Small intestine (tissue), 7 donors: Measurements from ENCODE around the gene LYSMD2. TPM values are rescaled to one million over a fixed set of nuclear protein-coding genes. Genes with fewer than 3 reads are reported as not detected.

Experiments used
- DNase-seq, 2 donors: peaks; one replicate each; pipeline versions ENCODE4 v3.0.0 to v3.0.0-alpha.2; 2013
- FAIRE-seq: peaks from 2 replicates; lab custom pipeline; 2012; peaks lifted over from hg19 to GRCh38; lab: Jason Lieb, UNC
- H3K27ac ChIP-seq, 3 donors: one replicate each; pipeline ENCODE4 v1.5.1; 2013; ENCODE audit warnings: low read length in 2 of 3, mild to moderate bottlenecking in 2 of 3, control low read depth in 1 of 3, inconsistent platforms in 1 of 3, low read depth in 1 of 3, moderate library complexity in 1 of 3
- H3K27me3 ChIP-seq, 3 donors: one replicate each; pipeline ENCODE4 v1.6.1; 2013; ENCODE audit warnings: low read length in 3 of 3, inconsistent platforms in 1 of 3; ENCODE audit not compliant: control insufficient read depth in 3 of 3, insufficient read depth in 3 of 3
- H3K36me3 ChIP-seq, 3 donors: one replicate each; pipeline ENCODE4 v1.6.1; 2013; ENCODE audit warnings: low read length in 3 of 3, inconsistent platforms in 1 of 3, low read depth in 1 of 3, mild to moderate bottlenecking in 1 of 3, moderate library complexity in 1 of 3; ENCODE audit not compliant: control insufficient read depth in 3 of 3, insufficient read depth in 2 of 3
- H3K4me1 ChIP-seq, 3 donors: one replicate each; pipeline ENCODE4 v1.6.1; 2013; ENCODE audit warnings: low read length in 2 of 3, inconsistent platforms in 1 of 3, low read depth in 1 of 3, mild to moderate bottlenecking in 1 of 3, moderate library complexity in 1 of 3; ENCODE audit not compliant: control insufficient read depth in 3 of 3, insufficient read depth in 2 of 3
- H3K4me3 ChIP-seq, 3 donors: one replicate each; pipeline ENCODE4 v1.5.1; 2013; ENCODE audit warnings: low read length in 3 of 3, control low read depth in 1 of 3, inconsistent platforms in 1 of 3, low read depth in 1 of 3, mild to moderate bottlenecking in 1 of 3, moderate library complexity in 1 of 3
- H3K9me3 ChIP-seq, 2 donors: one replicate each; pipeline ENCODE4 v1.6.1; 2013; ENCODE audit warnings: low read depth in 1 of 2, low read length in 1 of 2; ENCODE audit not compliant: control insufficient read depth in 2 of 2, insufficient read depth in 1 of 2
- WGBS, 3 donors: extraction: QIAGEN DNeasy Blood & Tissue Kit; methylation state at CpG; one replicate each; pipeline ENCODE4 v1.1.7; 2013; 5-methylcytosine and 5-hydroxymethylcytosine counted together
- polyA plus RNA-seq, 4 donors: library from polyadenylated mRNA; stranded (reverse) in 3 of 4; unstranded in 1 of 4; fragments of 200-250 nt in 3 of 4; fragments of 120-200 nt in 1 of 4; gene quantifications; one replicate each; pipeline versions ENCODE4 v1.2.1 to v1.2.3, GENCODE V29; 2013
- donor health status: healthy with polysubstance abuse.
- donor health status: control.
- donor health status: control.
- donor health status: Bipolar disorder and iron deficiency.
- donor health status: healthy.

The LYSMD2 gene
- polyA plus RNA-seq, 4 donors, result 10.7 to 19.6 (median 11.7) TPM

DNA sequence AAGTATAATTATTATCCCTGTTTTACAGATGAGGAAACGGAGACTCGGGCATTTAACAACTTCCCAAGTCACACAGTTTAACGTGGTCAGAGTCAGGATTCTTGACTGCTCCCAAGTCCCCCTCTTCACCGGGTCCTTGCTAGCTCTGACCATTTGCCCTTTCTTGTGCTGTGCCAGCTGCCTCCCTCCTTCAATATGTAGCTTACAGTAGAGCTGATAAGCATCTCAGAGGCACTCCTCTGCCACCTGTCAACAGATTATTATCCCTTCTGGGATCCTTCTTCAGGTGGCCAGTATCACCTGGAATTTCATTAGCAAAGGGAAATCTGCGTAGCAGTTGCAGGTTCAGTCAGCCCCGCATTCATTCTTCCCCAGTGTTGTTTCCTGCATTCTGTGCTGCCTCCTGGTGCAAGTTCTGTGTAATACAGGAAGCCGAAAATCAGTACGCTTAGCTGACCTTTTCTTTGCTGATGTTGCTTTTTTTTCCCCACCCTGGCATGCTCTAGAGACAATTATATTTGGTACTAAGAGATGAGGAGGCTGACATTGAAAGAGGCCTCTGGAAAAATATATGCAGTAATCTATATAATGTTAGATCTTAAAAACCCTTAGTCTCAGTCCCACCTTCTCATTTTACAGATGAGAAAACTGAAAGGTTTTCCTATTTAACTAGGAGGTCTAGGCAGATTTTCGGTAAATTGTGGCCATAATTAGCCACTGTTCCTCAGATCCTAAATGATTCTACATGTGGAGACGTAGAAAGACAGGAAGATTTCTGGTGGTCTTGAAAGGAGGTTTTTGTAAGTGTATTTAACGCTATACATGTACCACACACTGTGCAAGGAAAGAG, 38.7 kb upstream of the LYSMD2 start:
- FAIRE-seq (no peak), DNase-seq (peak; percentile 73 to 78)
- WGBS, 3 donors, result 35 to 50% (median 44%) methylated on average over 11 of the region's 11 CpGs
- no peaks in the 10 kb centered on the region for H3K27me3 ChIP-seq
- H3K9me3 ChIP-seq, result no peaks in the 10 kb centered on the region
- H3K4me1 ChIP-seq, result peaks cover 0 to 3% (median 0%) of the 10 kb centered on the region in 3 donors
- peaks cover 0 to 2% (median 0%) of the 10 kb centered on the region in 3 donors for H3K36me3 ChIP-seq
- H3K27ac ChIP-seq, result no peak overlapping the region
- H3K4me3 ChIP-seq, result no peak overlapping the region

DNA sequence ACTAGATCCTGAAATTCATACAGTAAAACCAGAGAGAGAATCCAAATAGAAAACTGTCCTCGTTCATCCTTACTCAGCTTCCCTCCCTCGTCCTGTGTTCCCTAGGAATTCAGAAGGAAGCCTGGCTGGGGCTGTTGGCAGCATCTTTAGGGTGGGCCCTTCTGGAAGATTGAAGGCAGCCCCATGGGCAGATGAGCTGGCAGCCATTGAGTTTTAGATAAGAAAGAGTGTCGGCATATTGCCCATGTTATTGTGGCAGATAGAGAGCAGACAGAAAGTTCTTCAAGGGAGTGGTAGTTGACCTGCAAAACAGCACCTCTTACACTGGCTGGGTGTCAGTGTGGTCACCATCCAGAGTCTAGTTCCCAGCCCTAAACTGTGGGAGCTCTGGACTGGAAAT, 37.5 kb upstream of the LYSMD2 start:
- Histone ChIP-seq H3K27ac (no peak overlapping the region), H3K27me3 (no peaks in the 10 kb centered on the region), H3K4me1 (peaks cover 0 to 3% (median 0%) of the 10 kb centered on the region in 3 donors), H3K36me3 (peaks cover 0 to 2% (median 0%) of the 10 kb centered on the region in 3 donors), H3K9me3 (no peaks in the 10 kb centered on the region), H3K4me3 (no peak overlapping the region)
- FAIRE-seq, result no peak
- 84 to 97% (median 94%) methylated on average over 3 of the region's 3 CpGs for WGBS, 3 donors
- DNase-seq, result no peak

- H3K27me3 ChIP-seq, result no peaks in the 10 kb centered on the region
- WGBS, 3 donors, result 61 to 75% (median 74%) methylated on average over 1 of the region's 1 CpG
Observed at GRCh38 chr15:51771773-51772172, 34.3 kb upstream of the LYSMD2 start.

GRCh38 chr15:51770902-51771301, 33.4 kb upstream of the LYSMD2 start:
- 51 to 84% (median 65%) methylated on average over 3 of the region's 3 CpGs for WGBS, 3 donors
- peaks cover 0 to 1% (median 0%) of the 10 kb centered on the region in 3 donors for H3K4me1 ChIP-seq
- FAIRE-seq (no peak), DNase-seq (no peak)
- H3K36me3 ChIP-seq, result peaks cover 0 to 10% (median 0%) of the 10 kb centered on the region in 3 donors
- no peaks in the 10 kb centered on the region for H3K9me3 ChIP-seq
- no peak overlapping the region for H3K27ac ChIP-seq
- no peaks in the 10 kb centered on the region for H3K27me3 ChIP-seq
- no peak overlapping the region for H3K4me3 ChIP-seq

More at GRCh38 chr15:51771773-51772172, 34.3 kb upstream of the LYSMD2 start:
- FAIRE-seq (no peak), DNase-seq (no peak)
- no peak overlapping the region for H3K27ac ChIP-seq
- no peaks in the 10 kb centered on the region for H3K9me3 ChIP-seq
- H3K4me3 ChIP-seq, result no peak overlapping the region
- peaks cover 0 to 10% (median 0%) of the 10 kb centered on the region in 3 donors for H3K36me3 ChIP-seq
- peaks cover 0 to 3% (median 0%) of the 10 kb centered on the region in 3 donors for H3K4me1 ChIP-seq

- WGBS, 3 donors, result 30 to 48% (median 36%) methylated on average over 9 of the region's 9 CpGs
Observed at GRCh38 chr15:51768018-51768417, 30.6 kb upstream of the LYSMD2 start.

DNA sequence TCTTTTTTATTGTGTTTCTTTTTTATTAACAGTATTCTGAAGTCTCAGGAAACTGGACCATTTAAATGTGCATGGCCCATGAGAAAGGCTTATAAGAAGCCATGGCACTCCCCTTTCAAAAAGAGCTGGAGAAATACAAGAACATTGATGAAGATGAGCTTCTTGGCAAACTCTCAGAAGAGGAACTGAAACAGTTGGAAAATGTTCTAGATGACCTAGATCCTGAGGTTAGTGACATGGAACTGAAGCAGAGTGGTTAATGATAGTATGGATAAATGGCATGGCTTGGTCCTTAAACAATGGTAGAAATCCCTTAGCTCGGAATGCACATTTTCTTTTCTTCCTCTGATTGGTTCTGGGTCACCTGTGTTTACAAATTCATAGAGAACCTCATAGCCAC, 28.9 kb upstream of the LYSMD2 start:
- Histone ChIP-seq H3K27ac (no peak overlapping the region), H3K9me3 (no peaks in the 10 kb centered on the region), H3K27me3 (no peaks in the 10 kb centered on the region), H3K4me3 (no peak overlapping the region), H3K4me1 (no peaks in the 10 kb centered on the region), H3K36me3 (peaks cover 0 to 8% (median 0%) of the 10 kb centered on the region in 3 donors)
- DNase-seq, result no peak
- 86 to 96% (median 87%) methylated on average over 1 of the region's 1 CpG for WGBS, 3 donors
- no peak for FAIRE-seq

More at GRCh38 chr15:51768018-51768417, 30.6 kb upstream of the LYSMD2 start:
- DNase-seq (peak in 1 of 2 donors; percentile 43), FAIRE-seq (no peak)
- no peaks in the 10 kb centered on the region for H3K4me1 ChIP-seq
- H3K36me3 ChIP-seq, result peaks cover 0 to 8% (median 0%) of the 10 kb centered on the region in 3 donors
- no peaks in the 10 kb centered on the region for H3K27me3 ChIP-seq
- peak overlapping the region in 1 of 3 donors; percentile 23 for H3K27ac ChIP-seq
- no peak overlapping the region for H3K4me3 ChIP-seq
- no peaks in the 10 kb centered on the region for H3K9me3 ChIP-seq

DNA sequence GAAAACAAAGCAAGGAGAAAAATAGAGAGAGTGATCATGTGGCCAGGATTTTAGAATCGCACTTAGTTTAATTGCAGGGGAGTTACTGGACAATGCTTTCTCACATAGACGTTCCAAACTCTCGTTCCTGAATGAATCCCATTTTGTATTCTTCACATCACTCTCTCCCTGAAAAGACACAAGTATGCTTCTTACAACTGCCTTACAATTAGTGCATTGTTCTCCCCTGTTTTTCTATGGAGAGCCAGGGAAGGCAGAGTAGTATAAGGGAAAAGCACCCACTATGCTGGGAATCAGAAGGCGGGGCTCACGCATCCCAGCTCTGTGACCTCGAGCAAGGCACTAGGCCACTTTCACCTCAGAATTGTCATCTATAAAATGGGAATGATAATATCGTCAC, 28.3 kb upstream of the LYSMD2 start:
- Histone ChIP-seq H3K9me3 (no peaks in the 10 kb centered on the region), H3K36me3 (peaks cover 0 to 8% (median 0%) of the 10 kb centered on the region in 3 donors), H3K4me1 (no peaks in the 10 kb centered on the region), H3K4me3 (no peak overlapping the region), H3K27me3 (no peaks in the 10 kb centered on the region), H3K27ac (no peak overlapping the region)
- DNase-seq (no peak), FAIRE-seq (no peak)
- 89 to 93% (median 90%) methylated on average over 7 of the region's 7 CpGs for WGBS, 3 donors

GRCh38 chr15:51760805-51761204, 23.4 kb upstream of the LYSMD2 start:
- no peaks in the 10 kb centered on the region for H3K9me3 ChIP-seq
- H3K36me3 ChIP-seq, result no peaks in the 10 kb centered on the region
- H3K4me3 ChIP-seq, result no peak overlapping the region
- DNase-seq, result no peak
- FAIRE-seq, result no peak
- H3K27me3 ChIP-seq, result no peaks in the 10 kb centered on the region
- peaks cover 0 to 8% (median 0%) of the 10 kb centered on the region in 3 donors for H3K4me1 ChIP-seq
- H3K27ac ChIP-seq, result no peak overlapping the region
- 57 to 85% (median 67%) methylated on average over 3 of the region's 3 CpGs for WGBS, 3 donors
